ENCODE measurements around the gene PFAS.
"Not testable (repeated sequence)": the region's sequence is repeated elsewhere in the genome, so short reads cannot be mapped to it uniquely, and the experiment has no call there.

Gene PFAS

GRCh38 chr17:8224891-8225812, 23.9 kb upstream of the PFAS start:
- DNase-seq, result no peak
- in situ Hi-C loops (cut with HindIII; ENCODE audit: low pct_ligation_motif_present, low pct_unique_long_range_greater_than_20kb, low sequenced_read_pairs), result no loop called here

- DNase-seq, result peak; percentile 86
- in situ Hi-C loops (cut with HindIII; ENCODE audit: low pct_ligation_motif_present, low pct_unique_long_range_greater_than_20kb, low sequenced_read_pairs), result no loop called here
Measured at GRCh38 chr17:8225813-8226535, 23.1 kb upstream of the PFAS start.

- peak; percentile 94 for DNase-seq
- in situ Hi-C loops (cut with HindIII; ENCODE audit: low pct_ligation_motif_present, low pct_unique_long_range_greater_than_20kb, low sequenced_read_pairs), result no loop called here
Measured at GRCh38 chr17:8226536-8227237, 22.4 kb upstream of the PFAS start.

- in situ Hi-C loops (cut with HindIII; ENCODE audit: low pct_ligation_motif_present, low pct_unique_long_range_greater_than_20kb, low sequenced_read_pairs), result no loop called here
- no peak for DNase-seq
Measured at GRCh38 chr17:8227238-8227581, 21.9 kb upstream of the PFAS start.

GRCh38 chr17:8231701-8232100, 17.4 kb upstream of the PFAS start:
- in situ Hi-C loops (cut with HindIII; ENCODE audit: low pct_ligation_motif_present, low pct_unique_long_range_greater_than_20kb, low sequenced_read_pairs), result no loop called here
- no peak for DNase-seq

GRCh38 chr17:8234361-8235270, 14.5 kb upstream of the PFAS start:
- in situ Hi-C loops (cut with HindIII; ENCODE audit: low pct_ligation_motif_present, low pct_unique_long_range_greater_than_20kb, low sequenced_read_pairs), result no loop called here
- DNase-seq, result no peak

GRCh38 chr17:8235676-8236075, 13.4 kb upstream of the PFAS start:
- in situ Hi-C loops (cut with HindIII; ENCODE audit: low pct_ligation_motif_present, low pct_unique_long_range_greater_than_20kb, low sequenced_read_pairs), result no loop called here
- no peak for DNase-seq

DNA sequence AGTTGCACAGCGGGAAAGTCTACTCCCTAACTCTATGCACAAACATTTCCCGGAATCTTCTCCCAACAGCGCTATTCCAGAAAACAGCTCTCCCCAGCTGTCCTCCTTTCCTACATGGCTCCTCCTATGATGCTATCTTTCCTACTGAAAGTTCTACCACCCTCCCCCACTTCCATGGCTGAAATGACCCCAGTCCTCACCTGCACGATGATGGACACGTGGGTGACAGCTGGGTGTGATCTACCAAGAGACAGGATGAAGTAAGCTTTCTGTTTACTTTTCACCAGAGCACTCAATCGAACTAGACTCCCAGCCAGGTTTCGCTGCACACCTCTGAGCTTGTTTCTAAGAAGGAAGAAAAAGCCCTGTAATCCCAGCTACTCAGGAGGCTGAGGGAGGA, 11.9 kb upstream of the PFAS start:
- no peak for DNase-seq
- in situ Hi-C loops (cut with HindIII; ENCODE audit: low pct_ligation_motif_present, low pct_unique_long_range_greater_than_20kb, low sequenced_read_pairs), result no loop called here

DNA sequence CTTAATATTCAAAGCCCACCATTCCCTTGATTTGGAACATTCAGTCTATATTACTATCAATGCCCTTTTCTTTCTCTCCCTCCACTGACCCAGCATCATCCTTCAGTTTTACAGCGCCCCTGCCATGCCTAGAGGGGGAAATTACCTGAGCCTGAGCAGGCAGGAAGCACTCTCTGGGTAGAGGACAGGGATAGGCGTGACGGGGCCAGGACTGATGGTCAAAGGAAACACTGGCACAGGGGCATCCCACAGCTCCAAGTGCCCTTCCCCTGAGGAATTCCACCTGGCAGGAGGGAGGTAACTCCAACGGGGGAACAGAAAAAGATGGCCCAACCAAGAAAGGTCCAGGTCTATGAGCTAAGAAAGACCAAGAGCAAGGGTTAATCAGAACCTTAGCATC, 11.2 kb upstream of the PFAS start:
- in situ Hi-C loops (cut with HindIII; ENCODE audit: low pct_ligation_motif_present, low pct_unique_long_range_greater_than_20kb, low sequenced_read_pairs), result no loop called here
- DNase-seq, result no peak

DNA sequence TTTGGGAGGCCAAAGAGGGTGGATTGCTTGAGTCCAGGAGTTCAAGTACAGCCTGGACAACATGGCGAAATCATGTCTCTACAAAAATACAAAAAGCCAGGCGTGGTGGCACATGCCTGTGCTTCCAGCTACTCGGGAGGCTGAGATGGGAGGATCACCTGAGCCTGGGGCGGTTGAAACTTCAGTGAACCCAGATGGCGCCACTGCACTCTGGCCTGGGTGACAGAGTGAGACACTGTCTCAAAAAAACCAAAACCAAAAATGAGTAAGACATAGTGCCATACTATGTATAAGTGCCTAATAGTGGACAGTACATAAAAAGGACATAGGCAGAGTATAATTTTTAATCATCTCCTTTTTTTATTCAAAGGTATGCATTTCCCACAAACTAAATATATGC, 5.3 kb upstream of the PFAS start:
- DNase-seq, result no peak
- in situ Hi-C loops (cut with HindIII; ENCODE audit: low pct_ligation_motif_present, low pct_unique_long_range_greater_than_20kb, low sequenced_read_pairs), result no loop called here

GRCh38 chr17:8244768-8245167, 4.3 kb upstream of the PFAS start:
- in situ Hi-C loops (cut with HindIII; ENCODE audit: low pct_ligation_motif_present, low pct_unique_long_range_greater_than_20kb, low sequenced_read_pairs), result no loop called here

GRCh38 chr17:8249621-8250500, 772 bp downstream of the PFAS start:
- DNase-seq, result no peak
- in situ Hi-C loops (cut with HindIII; ENCODE audit: low pct_ligation_motif_present, low pct_unique_long_range_greater_than_20kb, low sequenced_read_pairs), result no loop called here

More at GRCh38 chr17:8244768-8245167, 4.3 kb upstream of the PFAS start:
- DNase-seq, result no peak

DNA sequence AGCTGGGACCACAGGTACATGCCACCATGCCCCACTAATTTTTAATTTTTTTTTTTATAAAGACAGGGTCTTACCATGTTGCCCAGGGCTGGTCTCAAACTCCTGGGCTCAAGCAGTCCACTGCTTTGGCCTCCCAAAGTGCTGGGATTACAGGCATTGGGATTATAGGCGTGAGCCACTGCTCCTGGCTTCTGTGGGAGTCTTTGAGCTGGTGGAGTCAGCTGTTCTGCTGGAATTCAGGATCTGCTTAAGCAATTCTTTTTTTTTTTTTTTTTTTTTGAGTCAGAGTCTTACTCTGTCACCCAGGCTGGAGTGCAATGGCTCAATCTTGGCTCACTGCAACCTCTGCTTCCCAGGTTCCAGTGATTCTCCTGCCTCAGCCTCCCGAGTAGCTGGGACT, 2.3 kb downstream of the PFAS start:
- DNase-seq; in situ Hi-C loops (cut with HindIII; ENCODE audit: low pct_ligation_motif_present, low pct_unique_long_range_greater_than_20kb, low sequenced_read_pairs): not testable (repeated sequence)

DNA sequence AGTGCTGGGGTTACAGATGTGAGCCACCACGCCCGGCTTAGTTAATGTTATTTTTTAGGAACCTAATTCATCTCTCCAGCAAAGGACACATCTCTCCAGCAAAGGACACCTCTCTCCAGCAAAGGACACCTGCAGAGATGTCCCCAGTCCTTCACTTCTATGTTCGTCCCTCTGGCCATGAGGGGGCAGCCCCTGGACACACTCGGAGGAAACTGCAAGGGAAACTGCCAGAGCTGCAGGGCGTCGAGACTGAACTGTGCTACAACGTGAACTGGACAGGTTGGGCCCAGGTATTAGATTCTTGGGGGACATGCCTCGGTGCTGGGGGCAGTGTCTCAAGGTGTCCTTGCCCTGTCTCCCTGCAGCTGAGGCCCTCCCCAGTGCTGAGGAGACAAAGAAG, 4.7 kb downstream of the PFAS start:
- in situ Hi-C loops (cut with HindIII; ENCODE audit: low pct_ligation_motif_present, low pct_unique_long_range_greater_than_20kb, low sequenced_read_pairs), result no loop called here
- peak; percentile 27 for DNase-seq

DNA sequence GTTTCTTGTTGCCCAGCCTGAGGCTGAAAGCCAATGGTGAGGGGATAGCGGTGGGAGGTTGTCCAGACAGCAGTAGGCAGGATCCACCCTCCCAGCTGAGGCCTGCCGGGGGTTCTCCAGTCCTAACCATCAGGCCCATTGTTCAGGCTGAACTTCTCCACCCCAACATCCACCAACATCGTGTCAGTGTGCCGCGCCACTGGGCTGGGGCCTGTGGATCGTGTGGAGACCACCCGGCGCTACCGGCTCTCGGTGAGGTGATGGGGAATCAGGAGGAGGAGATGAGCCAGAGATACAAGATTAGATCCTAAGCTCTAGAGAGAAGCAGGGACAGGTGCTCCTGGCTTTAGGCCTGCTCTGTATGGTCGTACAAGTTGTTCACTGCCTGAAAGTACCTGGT, 5.8 kb downstream of the PFAS start:
- in situ Hi-C loops (cut with HindIII; ENCODE audit: low pct_ligation_motif_present, low pct_unique_long_range_greater_than_20kb, low sequenced_read_pairs), result no loop called here
- DNase-seq, result no peak

DNA sequence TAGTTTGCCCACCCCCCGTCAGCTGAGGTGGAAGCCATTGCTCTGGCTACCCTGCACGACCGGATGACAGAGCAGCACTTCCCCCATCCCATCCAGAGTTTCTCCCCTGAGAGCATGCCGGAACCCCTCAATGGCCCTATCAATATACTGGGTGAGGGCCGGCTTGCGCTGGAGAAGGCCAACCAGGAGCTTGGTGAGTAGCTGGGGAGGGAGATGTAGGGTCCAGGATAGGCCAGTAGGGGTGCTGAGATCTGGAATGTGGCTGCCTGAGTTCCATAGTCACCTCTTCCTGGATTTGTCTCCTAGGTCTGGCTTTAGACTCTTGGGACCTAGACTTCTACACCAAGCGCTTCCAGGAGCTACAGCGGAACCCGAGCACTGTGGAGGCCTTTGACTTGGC, 6.4 kb downstream of the PFAS start:
- in situ Hi-C loops (cut with HindIII; ENCODE audit: low pct_ligation_motif_present, low pct_unique_long_range_greater_than_20kb, low sequenced_read_pairs), result no loop called here
- peak; percentile 16 for DNase-seq

DNA sequence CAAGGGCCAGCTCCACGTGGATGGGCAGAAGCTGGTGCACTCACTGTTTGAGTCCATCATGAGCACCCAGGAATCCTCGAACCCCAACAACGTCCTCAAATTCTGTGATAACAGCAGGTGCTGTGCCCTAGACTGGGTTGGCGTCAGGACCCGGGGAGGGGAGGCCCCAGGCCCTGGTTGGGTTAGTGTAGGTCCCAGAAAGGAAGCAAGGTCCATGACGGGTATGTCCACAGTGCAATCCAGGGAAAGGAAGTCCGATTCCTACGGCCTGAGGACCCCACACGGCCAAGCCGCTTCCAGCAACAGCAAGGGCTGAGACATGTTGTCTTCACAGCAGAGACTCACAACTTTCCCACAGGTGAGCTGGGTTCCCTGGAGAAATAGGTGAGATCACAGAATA, 7.2 kb downstream of the PFAS start:
- in situ Hi-C loops (cut with HindIII; ENCODE audit: low pct_ligation_motif_present, low pct_unique_long_range_greater_than_20kb, low sequenced_read_pairs), result no loop called here
- DNase-seq, result no peak

- no peak for DNase-seq
- in situ Hi-C loops (cut with HindIII; ENCODE audit: low pct_ligation_motif_present, low pct_unique_long_range_greater_than_20kb, low sequenced_read_pairs), result no loop called here
Measured at GRCh38 chr17:8256691-8257090, 7.6 kb downstream of the PFAS start.

Data from ACHN (cell line).